Activated naive CD4-positive, alpha-beta T cell treated with anti-CD3 and anti-CD28 coated beads, Interleukin-2, amount 50 U/mL, for 72 hours (primary cell): Measurements from ENCODE around the gene VKORC1. TPM values are rescaled to one million over a fixed set of nuclear protein-coding genes. Genes with fewer than 3 reads are reported as not detected.

Source experiments
- ATAC-seq, 2 donors: fragments of 150-1000 bp; cut with Tn5 transposase; 2 replicates each; pipeline ENCODE4 v1.10.0; 2021; ENCODE audit warnings: mild to moderate bottlenecking in 2 of 2, moderate library complexity in 2 of 2
- DNase-seq, 2 donors: peaks; one replicate each; pipeline ENCODE4 v3.0.0; 2021 to 2022; ENCODE audit warnings: low spot score in 2 of 2
- H3K27ac Mint-ChIP-seq, 2 donors: one replicate each; pipeline ENCODE4 v1.8.0; 2022; ENCODE audit warnings: mild to moderate bottlenecking in 2 of 2, mixed read lengths in 2 of 2
- H3K36me3 Mint-ChIP-seq, 2 donors: one replicate each; pipeline ENCODE4 v1.8.0; 2022; ENCODE audit warnings: mixed read lengths in 2 of 2
- H3K9me3 Mint-ChIP-seq, 2 donors: one replicate each; pipeline ENCODE4 v1.8.0; 2022; ENCODE audit warnings: mixed read lengths in 2 of 2
- total RNA-seq, 2 donors: library from RNA; stranded (reverse); gene quantifications; one replicate each; pipeline ENCODE4 v1.2.3, GENCODE V29; 2022

VKORC1 gene
- total RNA-seq, 2 donors from 2014 or later, result 41.4 to 91.4 TPM

DNA sequence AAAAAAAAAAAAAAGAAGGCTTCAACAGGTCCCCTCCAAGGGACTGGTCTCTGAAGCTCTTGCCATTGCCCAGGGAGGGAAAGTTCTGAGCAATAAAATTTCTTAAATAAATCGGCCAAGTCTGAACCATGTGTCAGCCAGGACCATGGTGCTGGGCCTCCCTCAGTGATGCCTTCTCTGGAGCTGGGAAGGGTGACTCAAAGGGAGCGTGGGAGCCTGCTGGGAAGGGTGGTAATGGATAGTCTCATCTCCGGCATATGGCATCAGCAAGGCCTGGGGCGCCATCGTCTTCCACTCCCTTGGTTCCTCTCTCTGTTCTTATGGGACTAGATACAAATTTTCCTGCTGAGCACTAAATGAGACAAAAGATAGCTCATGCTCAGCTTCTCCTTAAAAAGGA is 2.3 kb downstream of the VKORC1 start:
- DNase-seq (no peak), ATAC-seq (no peak)
- no peak overlapping the region for H3K27ac Mint-ChIP-seq
- no peaks in the 10 kb centered on the region for H3K9me3 Mint-ChIP-seq
- H3K36me3 Mint-ChIP-seq, result peaks cover 7 to 15% of the 10 kb centered on the region in 2 donors

GRCh38 chr16:31090540-31090939 is 4.1 kb downstream of the VKORC1 start:
- H3K9me3 Mint-ChIP-seq, result no peaks in the 10 kb centered on the region
- DNase-seq, result no peak
- no peak for ATAC-seq

DNA sequence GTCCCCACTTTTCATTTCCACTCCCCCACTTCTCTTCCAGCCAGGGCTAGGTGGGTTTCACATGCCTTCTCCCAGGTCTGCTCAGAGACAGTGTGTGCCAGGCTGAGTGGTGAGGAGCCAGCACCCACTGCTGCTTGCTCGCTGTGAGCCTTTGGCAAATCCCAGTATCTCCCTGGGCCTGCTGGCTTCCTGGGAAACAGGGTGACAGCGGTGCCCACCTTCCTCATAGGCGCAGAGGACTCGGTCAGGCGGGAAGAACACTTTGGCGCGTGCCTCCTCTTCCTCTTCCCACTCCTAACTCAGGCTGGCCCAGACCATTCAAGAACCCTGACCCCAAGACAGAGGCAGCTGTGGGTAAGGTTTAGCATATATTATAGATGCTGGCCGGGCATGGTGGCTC is 5.4 kb downstream of the VKORC1 start:
- no peak for ATAC-seq
- H3K9me3 Mint-ChIP-seq, result no peaks in the 10 kb centered on the region
- DNase-seq, result no peak
- peak overlapping the region; percentile 27 to 84 for H3K27ac Mint-ChIP-seq
- peaks cover 4 to 10% of the 10 kb centered on the region in 2 donors for H3K36me3 Mint-ChIP-seq

More at GRCh38 chr16:31090540-31090939, 4.1 kb downstream of the VKORC1 start:
- Mint-ChIP-seq H3K36me3 (peaks cover 7 to 15% of the 10 kb centered on the region in 2 donors), H3K27ac (peak overlapping the region in 1 of 2 donors; percentile 96)

DNA sequence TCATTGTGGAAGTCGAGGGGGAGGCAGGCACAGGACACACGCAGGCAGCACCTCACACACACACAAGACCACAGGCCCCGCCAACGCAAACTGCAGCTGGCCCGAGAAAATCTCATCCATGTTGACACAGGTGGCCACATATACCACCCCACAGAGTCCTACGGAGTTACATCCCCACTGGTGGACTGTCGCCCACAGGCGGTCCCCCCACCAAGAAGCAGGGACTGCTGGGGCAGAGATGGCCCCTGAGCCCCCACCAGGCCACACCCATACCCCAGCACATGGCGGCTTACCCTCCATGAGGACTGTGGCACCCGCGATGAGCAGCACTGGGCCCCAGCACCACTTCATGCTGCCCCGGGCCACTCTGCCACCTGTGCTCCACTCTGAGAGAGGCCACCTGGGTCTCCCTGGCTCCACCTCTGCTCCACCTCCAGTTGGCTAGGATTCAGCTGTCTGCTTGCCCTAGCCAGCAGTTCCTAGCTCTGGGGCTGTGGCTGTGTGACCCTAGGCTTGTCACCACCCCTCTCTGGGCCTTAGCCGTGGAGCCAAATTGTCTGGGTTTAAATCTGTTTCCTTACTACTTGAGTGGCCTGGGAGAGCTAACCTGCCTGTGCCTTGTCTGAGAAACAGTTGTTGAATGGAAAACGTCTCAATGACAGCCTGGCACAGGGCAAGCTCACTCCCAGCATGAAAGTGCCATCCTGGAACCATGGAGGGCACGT is 6.0 kb downstream of the VKORC1 start, which contains the start of gene PRSS53:
TSS of gene PRSS53 (minus strand) at position 485 of the 725 bp plus-strand sequence. CDS start at position 351, 134 bp downstream.
- Mint-ChIP-seq H3K27ac (peak within 1 kb of the TSS; percentile 27 to 84), H3K9me3 (no peaks in the 10 kb centered on the region), H3K36me3 (peaks cover 0 to 5% of the 10 kb centered on the region in 2 donors)
- DNase-seq (no peak), ATAC-seq (no peak)

DNA sequence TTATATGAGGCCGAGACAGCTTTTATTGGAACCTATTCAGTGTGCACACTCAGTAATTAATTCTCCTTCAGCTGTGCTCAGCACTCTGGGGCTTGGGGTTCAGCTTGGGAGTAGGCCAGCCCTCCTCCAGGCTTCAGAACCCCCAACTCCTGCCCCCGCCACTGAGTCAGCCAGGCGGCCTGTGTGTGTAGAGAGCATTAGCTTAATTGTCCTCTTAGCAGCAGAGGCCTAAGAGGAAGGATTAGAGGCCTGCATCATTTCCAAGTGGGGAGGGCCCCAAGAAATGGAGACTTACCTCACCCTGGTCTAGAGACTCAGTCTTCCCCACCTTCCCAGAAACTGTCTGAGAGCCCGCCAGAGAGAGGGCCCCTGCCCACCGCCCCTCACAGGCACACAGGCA is 6.6 kb downstream of the VKORC1 start:
- peak overlapping the region in 1 of 2 donors; percentile 27 for H3K27ac Mint-ChIP-seq
- H3K9me3 Mint-ChIP-seq, result no peaks in the 10 kb centered on the region
- no peak for DNase-seq
- no peak for ATAC-seq
- H3K36me3 Mint-ChIP-seq, result peaks cover 0 to 5% of the 10 kb centered on the region in 2 donors

DNA sequence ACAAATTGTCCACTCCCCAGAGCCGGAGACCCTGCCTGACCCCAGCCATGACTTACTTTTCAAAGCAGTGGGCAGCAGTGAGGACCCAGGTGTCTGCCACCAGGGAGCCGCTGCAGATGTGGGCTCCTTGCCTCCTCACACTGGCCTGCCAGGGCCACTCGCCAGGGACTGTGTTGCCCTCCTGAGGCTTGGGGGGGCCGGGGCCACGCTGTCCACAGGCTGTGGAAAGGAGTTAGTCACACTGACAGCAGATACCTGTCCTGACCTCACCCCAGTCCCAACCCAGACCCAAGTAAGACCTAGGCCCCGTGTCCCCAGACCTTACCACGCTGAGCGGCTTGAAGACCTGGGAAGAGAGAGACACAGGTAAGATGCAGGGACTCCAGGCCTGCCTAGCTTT is 7.1 kb downstream of the VKORC1 start:
- H3K27ac Mint-ChIP-seq, result peak overlapping the region in 1 of 2 donors; percentile 60
- no peak for ATAC-seq
- no peak for DNase-seq
- no peaks in the 10 kb centered on the region for H3K9me3 Mint-ChIP-seq
- H3K36me3 Mint-ChIP-seq, result peaks cover 0 to 5% of the 10 kb centered on the region in 2 donors

- H3K9me3 Mint-ChIP-seq, result no peaks in the 10 kb centered on the region
- peak overlapping the region in 1 of 2 donors; percentile 54 for H3K27ac Mint-ChIP-seq
- no peak for ATAC-seq
- peaks cover 0 to 5% of the 10 kb centered on the region in 2 donors for H3K36me3 Mint-ChIP-seq
- DNase-seq, result no peak
These were observed 8.0 kb downstream of the VKORC1 start for GRCh38 chr16:31086629-31086906.

- ATAC-seq (no peak), DNase-seq (no peak)
- Mint-ChIP-seq H3K9me3 (no peaks in the 10 kb centered on the region), H3K36me3 (peaks cover 0 to 5% of the 10 kb centered on the region in 2 donors), H3K27ac (peak overlapping the region in 1 of 2 donors; percentile 54)
These were observed 8.5 kb downstream of the VKORC1 start for GRCh38 chr16:31085873-31086628.

DNA sequence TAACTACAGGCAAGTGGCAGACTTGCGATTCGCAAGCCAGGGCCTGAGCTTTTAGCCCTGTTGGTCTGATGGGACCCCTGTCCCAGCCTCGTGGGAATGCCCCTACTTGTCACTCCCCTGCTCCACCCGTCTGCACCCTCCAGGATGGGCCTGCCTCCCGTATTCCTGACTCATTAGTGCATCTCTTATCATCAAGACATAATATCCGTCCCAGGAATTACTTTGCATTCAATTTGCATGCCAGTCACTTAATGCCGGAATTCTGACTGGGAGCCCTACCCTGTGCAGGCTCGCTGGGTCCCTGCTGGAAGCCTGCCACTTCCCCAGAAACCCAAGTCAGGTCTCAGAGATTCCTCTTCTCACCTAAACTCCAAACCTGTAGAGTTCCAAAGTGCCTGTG is 9.2 kb downstream of the VKORC1 start:
- DNase-seq (no peak), ATAC-seq (no peak)
- Mint-ChIP-seq H3K36me3 (peaks cover 0 to under 1% of the 10 kb centered on the region in 2 donors), H3K9me3 (no peaks in the 10 kb centered on the region), H3K27ac (peak overlapping the region in 1 of 2 donors; percentile 54)

GRCh38 chr16:31084584-31085302 is 9.9 kb downstream of the VKORC1 start:
- ATAC-seq, result peak in 1 of 2 donors; percentile 8
- H3K27ac Mint-ChIP-seq, result peak overlapping the region in 1 of 2 donors; percentile 54

DNA sequence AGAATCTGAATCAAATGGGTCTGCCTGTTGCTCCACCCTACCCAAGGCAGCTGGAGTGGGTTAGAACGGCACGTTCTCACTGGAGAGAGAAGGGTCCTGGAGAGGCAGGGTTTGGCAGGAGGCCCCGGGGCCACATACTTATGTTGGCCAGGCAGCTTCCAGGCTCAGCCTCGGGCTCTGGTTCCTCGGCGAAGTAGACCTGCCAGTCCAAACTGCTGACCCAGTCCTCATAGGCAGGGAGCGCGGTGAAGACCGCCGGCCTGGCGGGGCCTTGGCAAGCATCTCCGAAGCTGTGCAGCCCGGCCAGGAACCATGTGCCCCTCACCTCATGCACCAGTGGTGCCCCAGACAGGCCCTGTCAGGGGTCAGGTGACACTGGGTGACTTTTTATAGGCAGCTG is 10.6 kb downstream of the VKORC1 start:
- no peak for DNase-seq
- no peak for ATAC-seq
- no peak overlapping the region for H3K27ac Mint-ChIP-seq
- no peaks in the 10 kb centered on the region for H3K36me3 Mint-ChIP-seq
- no peaks in the 10 kb centered on the region for H3K9me3 Mint-ChIP-seq

More at GRCh38 chr16:31084584-31085302, 9.9 kb downstream of the VKORC1 start:
- no peak for DNase-seq
- Mint-ChIP-seq H3K9me3 (no peaks in the 10 kb centered on the region), H3K36me3 (no peaks in the 10 kb centered on the region)

GRCh38 chr16:31083556-31083955 is 11.0 kb downstream of the VKORC1 start:
- no peaks in the 10 kb centered on the region for H3K9me3 Mint-ChIP-seq
- DNase-seq (no peak), ATAC-seq (no peak)
- no peaks in the 10 kb centered on the region for H3K36me3 Mint-ChIP-seq
- no peak overlapping the region for H3K27ac Mint-ChIP-seq

- H3K27ac Mint-ChIP-seq, result no peak overlapping the region
- no peaks in the 10 kb centered on the region for H3K9me3 Mint-ChIP-seq
- DNase-seq (no peak), ATAC-seq (no peak)
- H3K36me3 Mint-ChIP-seq, result peaks cover 3% of the 10 kb centered on the region in 2 donors
These were observed 11.5 kb downstream of the VKORC1 start for GRCh38 chr16:31083081-31083480.

GRCh38 chr16:31082368-31083045 is 12.1 kb downstream of the VKORC1 start:
- no peak for ATAC-seq
- no peaks in the 10 kb centered on the region for H3K9me3 Mint-ChIP-seq
- H3K27ac Mint-ChIP-seq, result peak overlapping the region in 1 of 2 donors; percentile 48

DNA sequence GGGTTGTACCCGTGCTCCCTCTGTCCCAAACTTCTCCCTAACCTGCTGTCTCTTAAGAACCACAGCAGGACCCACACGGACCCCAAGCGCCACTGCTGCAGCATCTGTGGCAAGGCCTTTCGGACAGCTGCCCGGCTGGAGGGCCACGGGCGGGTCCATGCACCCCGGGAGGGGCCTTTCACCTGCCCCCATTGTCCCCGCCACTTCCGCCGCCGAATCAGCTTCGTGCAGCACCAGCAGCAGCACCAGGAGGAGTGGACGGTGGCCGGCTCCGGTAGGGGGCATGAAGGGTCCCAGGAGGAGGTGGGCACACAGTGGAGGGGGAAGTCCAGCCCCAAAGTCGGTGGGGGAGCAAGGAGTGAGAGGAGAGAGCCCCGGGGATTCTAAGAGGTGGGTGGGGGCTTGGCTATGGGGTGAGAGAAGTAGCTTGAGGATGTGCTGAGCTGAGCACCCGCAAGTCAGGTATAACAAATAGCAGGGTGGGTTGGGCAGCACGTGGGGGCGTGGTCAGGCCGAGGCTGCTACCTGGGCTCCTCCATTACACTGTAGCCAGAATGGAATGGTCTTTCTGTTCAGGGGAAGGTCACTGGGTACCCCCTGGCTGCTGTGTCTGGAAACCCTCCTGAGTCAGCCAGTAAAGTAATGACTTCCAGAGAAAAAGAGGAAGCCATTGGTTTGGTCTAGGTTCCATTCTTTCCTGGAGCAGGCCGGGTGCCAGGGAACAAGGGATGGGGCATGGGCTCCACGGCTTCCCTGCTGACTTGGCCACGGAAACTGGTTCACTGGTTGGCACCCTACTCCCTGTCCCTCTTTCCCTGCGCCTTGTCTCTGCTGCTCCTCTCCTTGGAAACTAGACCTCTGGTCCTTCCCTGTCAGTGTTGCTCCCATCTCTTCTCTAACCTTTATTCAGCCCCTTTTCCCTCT is 12.9 kb downstream of the VKORC1 start:
- DNase-seq, result no peak
- Mint-ChIP-seq H3K36me3 (peaks cover 6 to 9% of the 10 kb centered on the region in 2 donors), H3K27ac (peak overlapping the region; percentile 48 to 71)

More at GRCh38 chr16:31082368-31083045, 12.1 kb downstream of the VKORC1 start:
- peaks cover 6 to 8% of the 10 kb centered on the region in 2 donors for H3K36me3 Mint-ChIP-seq
- DNase-seq, result no peak

More for the DNA sequence above, 12.9 kb downstream of the VKORC1 start:
- no peaks in the 10 kb centered on the region for H3K9me3 Mint-ChIP-seq
- ATAC-seq, result no peak
